ENCODE results near the gene HS3ST2. TPM values are rescaled to one million over a fixed set of nuclear protein-coding genes. Genes with fewer than 3 reads are reported as not detected.
A peak's percentile ranks its signal among the peaks of the same experiment; 100 is the strongest.

Gene HS3ST2
- total and polyA plus RNA-seq, 12 donors, result 0.04 to 0.66 (median 0.32) TPM; not detected in 1

DNA sequence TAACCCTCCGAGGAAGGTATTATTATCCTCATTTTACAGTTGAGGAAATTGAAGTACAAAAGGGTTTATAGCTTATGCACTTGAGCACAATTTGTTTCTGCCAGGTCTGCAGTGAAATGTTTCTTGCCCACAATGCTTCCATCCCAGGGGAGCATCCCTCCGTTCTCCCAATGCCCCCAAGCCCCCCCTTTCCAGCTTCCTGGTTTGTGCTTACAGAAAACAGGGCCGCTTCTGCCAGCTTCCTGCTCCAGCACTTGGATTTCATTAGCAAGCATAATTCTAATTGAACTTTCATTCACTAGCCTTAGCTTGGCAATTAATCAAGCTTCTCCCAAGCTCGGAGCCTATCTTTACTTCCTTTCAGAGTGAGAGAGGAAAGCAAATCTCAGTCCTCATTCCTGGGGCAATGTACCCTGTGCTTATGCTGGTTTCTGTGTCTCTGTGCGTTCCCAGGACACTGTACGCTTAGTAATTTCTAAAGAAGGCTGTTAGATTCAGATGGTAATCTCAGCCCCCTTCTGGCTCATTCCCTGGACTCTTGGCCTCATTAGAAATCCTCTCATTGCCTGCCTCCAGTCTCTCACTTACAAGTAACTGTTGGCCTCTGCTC, 141.6 kb downstream of the HS3ST2 start:
- WGBS, 2 donors, result 37 to 46% methylated on average over 6 of the region's 6 CpGs
- TF ChIP-seq, protein P1, sequence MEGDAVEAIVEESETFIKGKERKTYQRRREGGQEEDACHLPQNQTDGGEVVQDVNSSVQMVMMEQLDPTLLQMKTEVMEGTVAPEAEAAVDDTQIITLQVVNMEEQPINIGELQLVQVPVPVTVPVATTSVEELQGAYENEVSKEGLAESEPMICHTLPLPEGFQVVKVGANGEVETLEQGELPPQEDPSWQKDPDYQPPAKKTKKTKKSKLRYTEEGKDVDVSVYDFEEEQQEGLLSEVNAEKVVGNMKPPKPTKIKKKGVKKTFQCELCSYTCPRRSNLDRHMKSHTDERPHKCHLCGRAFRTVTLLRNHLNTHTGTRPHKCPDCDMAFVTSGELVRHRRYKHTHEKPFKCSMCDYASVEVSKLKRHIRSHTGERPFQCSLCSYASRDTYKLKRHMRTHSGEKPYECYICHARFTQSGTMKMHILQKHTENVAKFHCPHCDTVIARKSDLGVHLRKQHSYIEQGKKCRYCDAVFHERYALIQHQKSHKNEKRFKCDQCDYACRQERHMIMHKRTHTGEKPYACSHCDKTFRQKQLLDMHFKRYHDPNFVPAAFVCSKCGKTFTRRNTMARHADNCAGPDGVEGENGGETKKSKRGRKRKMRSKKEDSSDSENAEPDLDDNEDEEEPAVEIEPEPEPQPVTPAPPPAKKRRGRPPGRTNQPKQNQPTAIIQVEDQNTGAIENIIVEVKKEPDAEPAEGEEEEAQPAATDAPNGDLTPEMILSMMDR (IDR thresholded peaks at IDR 0.05), result no peak
- H3K27me3 ChIP-seq, result peaks cover 0 to 18% (median 5%) of the 10 kb centered on the region in 7 donors
- intact Hi-C loops (cut with DNase I), result no loop called here
- peaks cover 0 to 13% (median 4%) of the 10 kb centered on the region in 9 donors for H3K4me1 ChIP-seq
- no peaks in the 10 kb centered on the region for H3K36me3 ChIP-seq
- no peak overlapping the region for H3K27ac ChIP-seq
- H3K4me3 ChIP-seq, result no peak overlapping the region
- H3K9me3 ChIP-seq, result peaks cover 0 to 5% (median 0%) of the 10 kb centered on the region in 11 donors
- peak in 2 of 8 donors; percentile 17 to 50 for ATAC-seq
- no peak for DNase-seq

DNA sequence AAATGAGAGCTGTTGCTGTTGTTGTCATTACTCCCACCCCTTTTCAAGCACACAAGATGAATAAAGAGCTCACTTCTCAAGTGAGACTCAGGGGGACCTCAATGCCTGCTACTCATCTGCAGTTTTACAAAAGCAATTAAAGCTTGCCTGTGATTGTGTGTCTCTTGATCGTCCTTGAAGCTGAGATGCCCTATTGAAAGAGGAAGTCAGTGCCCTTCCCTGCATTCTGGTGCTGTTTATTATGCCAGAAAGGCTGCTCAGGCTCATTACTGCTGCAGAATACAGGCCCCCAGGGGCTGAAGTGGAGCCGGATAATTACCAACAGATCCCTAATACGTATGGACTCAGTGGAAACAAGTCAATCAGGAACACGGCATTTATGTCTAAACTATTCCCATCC, 147.2 kb downstream of the HS3ST2 start:
- H3K9me3 ChIP-seq, result peaks cover 0 to 5% (median 0%) of the 10 kb centered on the region in 11 donors
- TF ChIP-seq, protein P1 (IDR thresholded peaks at IDR 0.05), result no peak
- no peaks in the 10 kb centered on the region for H3K36me3 ChIP-seq
- peaks cover 0 to 19% (median 7%) of the 10 kb centered on the region in 7 donors for H3K27me3 ChIP-seq
- WGBS, 2 donors, result 53 to 61% methylated on average over 4 of the region's 4 CpGs
- H3K27ac ChIP-seq, result no peak overlapping the region
- intact Hi-C loops (cut with DNase I), result no loop called here
- no peaks in the 10 kb centered on the region for H3K4me1 ChIP-seq
- DNase-seq, result no peak
- H3K4me3 ChIP-seq, result no peak overlapping the region
- ATAC-seq, result no peak

DNA sequence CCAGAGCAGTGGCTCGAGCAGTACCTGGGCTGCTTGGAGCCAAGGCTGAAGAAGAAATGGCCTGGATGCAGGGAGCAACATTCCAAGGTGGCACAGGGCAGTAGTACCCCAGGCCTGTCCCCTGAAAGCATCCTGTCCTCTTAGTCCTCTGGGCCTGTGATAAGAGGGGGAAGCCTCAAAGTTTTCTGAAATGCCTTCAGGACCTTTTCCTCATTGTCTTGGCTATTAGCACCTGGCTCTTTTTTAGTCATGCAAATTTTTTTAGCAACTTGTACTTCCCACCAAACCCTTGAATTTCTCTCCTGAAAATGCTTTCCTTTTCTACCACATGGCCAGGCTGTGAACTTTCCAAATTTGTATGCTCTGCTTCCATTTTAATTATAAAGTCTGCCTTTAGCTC, 148.9 kb downstream of the HS3ST2 start:
- no peaks in the 10 kb centered on the region for H3K36me3 ChIP-seq
- ATAC-seq, result no peak
- no peak for DNase-seq
- peaks cover 0 to 13% (median 5%) of the 10 kb centered on the region in 7 donors for H3K27me3 ChIP-seq
- H3K4me3 ChIP-seq, result no peak overlapping the region
- TF ChIP-seq, protein P1 (IDR thresholded peaks at IDR 0.05), result no peak
- intact Hi-C loops (cut with DNase I), result no loop called here
- WGBS, 2 donors, result 42 to 66% methylated on average over 1 of the region's 1 CpG
- peaks cover 0 to 5% (median 0%) of the 10 kb centered on the region in 11 donors for H3K9me3 ChIP-seq
- H3K4me1 ChIP-seq, result no peaks in the 10 kb centered on the region
- H3K27ac ChIP-seq, result no peak overlapping the region
